ENCODE data around the gene SIRT7. TPM values are rescaled to one million over a fixed set of nuclear protein-coding genes. Genes with fewer than 3 reads are reported as not detected.

Gene SIRT7
- total and polyA plus RNA-seq, 2 donors (not counting 1 experiment from before 2014, with no cell fraction given), result 3.3 to 18.7 TPM

- Histone ChIP-seq H3K4me1 (ENCODE audit: control insufficient read depth, extremely low read depth, insufficient read depth, low read length) (peaks cover 2% of the 10 kb centered on the region), H2AFZ (ENCODE audit: low read length) (no peak overlapping the region), H4K20me1 (ENCODE audit: control insufficient read depth, extremely low read depth, insufficient read depth, low read length) (no peaks in the 10 kb centered on the region), H3K4me3 (replicated peaks in 1 of 4; ENCODE audit: control extremely low read depth in 1 of 4, insufficient read depth in 1 of 4, low read depth in 3 of 4, low read length in 4 of 4) (no peak overlapping the region), H3K36me3 (ENCODE audit: control insufficient read depth, insufficient read depth, low read length) (no peaks in the 10 kb centered on the region), H3K27me3 (ENCODE audit: control insufficient read depth, insufficient read depth, low read length) (peaks cover 27% of the 10 kb centered on the region), H3K79me2 (ENCODE audit: control insufficient read depth, insufficient read depth, low read length) (no peaks in the 10 kb centered on the region), H3K9me3 (ENCODE audit: control insufficient read depth, insufficient read depth, low read depth, low read length) (no peaks in the 10 kb centered on the region), H3K4me2 (ENCODE audit: extremely low read depth, insufficient read depth, low read length) (no peak overlapping the region), H3K9ac (ENCODE audit: insufficient read depth, low read length) (no peak overlapping the region), H3K27ac (ENCODE audit: insufficient read depth, low read length) (no peak overlapping the region)
- no peak for DNase-seq (ENCODE audit: low read depth in 2 of 2)
- no peak for TF ChIP-seq EZH2 (IDR thresholded peaks at IDR 0.05; ENCODE audit: low read length, missing control alignments)
- TF ChIP-seq CTCF (conservative IDR thresholded peaks at IDR 0.05 in 1 of 2, IDR thresholded peaks at IDR 0.05 in 1 of 2; ENCODE audit: low read depth in 1 of 2, low read length in 2 of 2), result no peak
Measured at GRCh38 chr17:81956607-81957589, 38.9 kb upstream of the SIRT7 start.

- peaks cover 22% of the 10 kb centered on the region for H3K27me3 ChIP-seq (ENCODE audit: control insufficient read depth, insufficient read depth, low read length)
- H3K4me3 ChIP-seq (replicated peaks in 1 of 4; ENCODE audit: control extremely low read depth in 1 of 4, insufficient read depth in 1 of 4, low read depth in 3 of 4, low read length in 4 of 4), result no peak overlapping the region
- no peak for DNase-seq (ENCODE audit: low read depth in 2 of 2)
- no peak overlapping the region for H3K4me2 ChIP-seq (ENCODE audit: extremely low read depth, insufficient read depth, low read length)
- H3K27ac ChIP-seq (ENCODE audit: insufficient read depth, low read length), result no peak overlapping the region
- H3K36me3 ChIP-seq (ENCODE audit: control insufficient read depth, insufficient read depth, low read length), result no peaks in the 10 kb centered on the region
- H3K79me2 ChIP-seq (ENCODE audit: control insufficient read depth, insufficient read depth, low read length), result no peaks in the 10 kb centered on the region
- peaks cover 2% of the 10 kb centered on the region for H3K4me1 ChIP-seq (ENCODE audit: control insufficient read depth, extremely low read depth, insufficient read depth, low read length)
- H3K9me3 ChIP-seq (ENCODE audit: control insufficient read depth, insufficient read depth, low read depth, low read length), result no peaks in the 10 kb centered on the region
- H4K20me1 ChIP-seq (ENCODE audit: control insufficient read depth, extremely low read depth, insufficient read depth, low read length), result no peaks in the 10 kb centered on the region
- no peak for TF ChIP-seq EZH2 (IDR thresholded peaks at IDR 0.05; ENCODE audit: low read length, missing control alignments)
- TF ChIP-seq CTCF (conservative IDR thresholded peaks at IDR 0.05 in 1 of 2, IDR thresholded peaks at IDR 0.05 in 1 of 2; ENCODE audit: low read depth in 1 of 2, low read length in 2 of 2), result no peak
- no peak overlapping the region for H3K9ac ChIP-seq (ENCODE audit: insufficient read depth, low read length)
- no peak overlapping the region for H2AFZ ChIP-seq (ENCODE audit: low read length)
Measured at GRCh38 chr17:81955756-81956544, 38.0 kb upstream of the SIRT7 start.

GRCh38 chr17:81955058-81955681, 37.2 kb upstream of the SIRT7 start:
- no peak overlapping the region for H2AFZ ChIP-seq (ENCODE audit: low read length)
- no peaks in the 10 kb centered on the region for H4K20me1 ChIP-seq (ENCODE audit: control insufficient read depth, extremely low read depth, insufficient read depth, low read length)
- no peaks in the 10 kb centered on the region for H3K36me3 ChIP-seq (ENCODE audit: control insufficient read depth, insufficient read depth, low read length)
- H3K79me2 ChIP-seq (ENCODE audit: control insufficient read depth, insufficient read depth, low read length), result no peaks in the 10 kb centered on the region
- H3K9ac ChIP-seq (ENCODE audit: insufficient read depth, low read length), result no peak overlapping the region
- H3K27ac ChIP-seq (ENCODE audit: insufficient read depth, low read length), result no peak overlapping the region
- H3K4me3 ChIP-seq (replicated peaks in 1 of 4; ENCODE audit: control extremely low read depth in 1 of 4, insufficient read depth in 1 of 4, low read depth in 3 of 4, low read length in 4 of 4), result no peak overlapping the region
- no peak for TF ChIP-seq EZH2 (IDR thresholded peaks at IDR 0.05; ENCODE audit: low read length, missing control alignments)
- no peak for TF ChIP-seq CTCF (conservative IDR thresholded peaks at IDR 0.05 in 1 of 2, IDR thresholded peaks at IDR 0.05 in 1 of 2; ENCODE audit: low read depth in 1 of 2, low read length in 2 of 2)
- H3K27me3 ChIP-seq (ENCODE audit: control insufficient read depth, insufficient read depth, low read length), result peaks cover 17% of the 10 kb centered on the region
- no peaks in the 10 kb centered on the region for H3K9me3 ChIP-seq (ENCODE audit: control insufficient read depth, insufficient read depth, low read depth, low read length)
- peaks cover 2% of the 10 kb centered on the region for H3K4me1 ChIP-seq (ENCODE audit: control insufficient read depth, extremely low read depth, insufficient read depth, low read length)
- no peak overlapping the region for H3K4me2 ChIP-seq (ENCODE audit: extremely low read depth, insufficient read depth, low read length)
- DNase-seq (ENCODE audit: low read depth in 2 of 2), result no peak

Data from fibroblast of lung (primary cell).